PFSK-1 (cell line): Measurements from ENCODE around the gene CFAP57.
A peak's percentile ranks its signal among the peaks of the same experiment; 100 is the strongest.

ENCODE experiments used
- POLR2AphosphoS5 ChIP-seq: IDR thresholded peaks from 2 replicates; pipeline ENCODE4 v1.6.1; 2012; ENCODE audit warnings: low read depth, mild to moderate bottlenecking, control low read depth, low read length, moderate library complexity
- SIN3A ChIP-seq: IDR thresholded peaks from 2 replicates; pipeline ENCODE4 v1.6.1; 2012; ENCODE audit warnings: mild to moderate bottlenecking, low read length, moderate library complexity, borderline replicate concordance; ENCODE audit not compliant: insufficient read depth
- TAF1 ChIP-seq: IDR thresholded peaks from 2 replicates; pipeline ENCODE4 v1.6.1; 2012; ENCODE audit warnings: low read length, control low read depth, borderline replicate concordance; ENCODE audit not compliant: insufficient read depth
- TF ChIP-seq, protein P1 (sequence below), 2 experiments: IDR thresholded peaks; 2 replicates each; pipeline versions ENCODE4 v1.6.1 to v1.8.0; 2011 to 2012; ENCODE audit warnings: low read depth in 2 of 2, low read length in 2 of 2, control low read depth in 1 of 2, inconsistent platforms in 1 of 2, mild to moderate bottlenecking in 1 of 2, moderate library complexity in 1 of 2; ENCODE audit not compliant: insufficient read depth in 1 of 2

DNA sequence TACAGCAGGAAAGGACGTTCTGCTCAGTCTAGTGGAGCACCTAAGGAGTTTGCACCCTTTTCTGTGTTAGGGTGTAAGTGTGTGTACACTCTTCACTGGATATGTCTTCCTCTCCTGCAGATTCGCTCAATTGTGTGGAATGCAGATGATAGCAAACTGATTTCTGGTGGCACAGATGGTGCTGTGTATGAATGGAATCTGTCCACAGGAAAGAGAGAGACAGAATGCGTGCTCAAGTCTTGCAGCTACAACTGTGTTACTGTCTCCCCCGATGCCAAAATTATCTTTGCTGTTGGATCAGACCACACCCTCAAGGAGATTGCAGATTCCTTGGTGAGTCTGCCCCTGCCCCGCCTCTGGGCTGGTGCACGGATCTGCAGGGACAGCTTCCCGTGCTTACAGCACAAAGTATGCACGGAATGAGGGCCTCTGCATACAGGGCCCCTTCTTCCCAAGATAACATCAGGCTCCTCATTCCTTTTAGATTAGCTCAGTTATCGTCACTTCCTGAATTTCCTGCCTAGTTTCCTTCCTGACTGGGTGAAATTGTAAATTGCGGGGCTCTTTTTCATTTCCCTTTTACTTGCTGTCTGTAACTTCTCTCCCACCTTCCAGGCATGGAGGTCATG lies 34.6 kb downstream of the CFAP57 start:
- TF ChIP-seq, protein P1, sequence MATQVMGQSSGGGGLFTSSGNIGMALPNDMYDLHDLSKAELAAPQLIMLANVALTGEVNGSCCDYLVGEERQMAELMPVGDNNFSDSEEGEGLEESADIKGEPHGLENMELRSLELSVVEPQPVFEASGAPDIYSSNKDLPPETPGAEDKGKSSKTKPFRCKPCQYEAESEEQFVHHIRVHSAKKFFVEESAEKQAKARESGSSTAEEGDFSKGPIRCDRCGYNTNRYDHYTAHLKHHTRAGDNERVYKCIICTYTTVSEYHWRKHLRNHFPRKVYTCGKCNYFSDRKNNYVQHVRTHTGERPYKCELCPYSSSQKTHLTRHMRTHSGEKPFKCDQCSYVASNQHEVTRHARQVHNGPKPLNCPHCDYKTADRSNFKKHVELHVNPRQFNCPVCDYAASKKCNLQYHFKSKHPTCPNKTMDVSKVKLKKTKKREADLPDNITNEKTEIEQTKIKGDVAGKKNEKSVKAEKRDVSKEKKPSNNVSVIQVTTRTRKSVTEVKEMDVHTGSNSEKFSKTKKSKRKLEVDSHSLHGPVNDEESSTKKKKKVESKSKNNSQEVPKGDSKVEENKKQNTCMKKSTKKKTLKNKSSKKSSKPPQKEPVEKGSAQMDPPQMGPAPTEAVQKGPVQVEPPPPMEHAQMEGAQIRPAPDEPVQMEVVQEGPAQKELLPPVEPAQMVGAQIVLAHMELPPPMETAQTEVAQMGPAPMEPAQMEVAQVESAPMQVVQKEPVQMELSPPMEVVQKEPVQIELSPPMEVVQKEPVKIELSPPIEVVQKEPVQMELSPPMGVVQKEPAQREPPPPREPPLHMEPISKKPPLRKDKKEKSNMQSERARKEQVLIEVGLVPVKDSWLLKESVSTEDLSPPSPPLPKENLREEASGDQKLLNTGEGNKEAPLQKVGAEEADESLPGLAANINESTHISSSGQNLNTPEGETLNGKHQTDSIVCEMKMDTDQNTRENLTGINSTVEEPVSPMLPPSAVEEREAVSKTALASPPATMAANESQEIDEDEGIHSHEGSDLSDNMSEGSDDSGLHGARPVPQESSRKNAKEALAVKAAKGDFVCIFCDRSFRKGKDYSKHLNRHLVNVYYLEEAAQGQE (IDR thresholded peaks at IDR 0.05; ENCODE audit: insufficient read depth in 1 of 2, low read depth in 2 of 2, low read length in 2 of 2) = peak in 1 of 2 experiments; percentile 66; a peak in 2 of 4 replicates
- no peak for TF ChIP-seq POLR2AphosphoS5
- TF ChIP-seq TAF1 = 0 out of 2 replicates have a peak, but pooled peaks have one; percentile 19
- TF ChIP-seq SIN3A = no peak
